IMR-90 (cell line): ENCODE data around the gene LRRC4. TPM values are rescaled to one million over a fixed set of nuclear protein-coding genes. Genes with fewer than 3 reads are reported as not detected.

ENCODE experiments used
- ATAC-seq: fragments of 200-7000 bp; cut with Tn5 transposase; 2 replicates; pipeline ENCODE4 v1.9.1; 2020; ENCODE audit warnings: low read depth, mild to moderate bottlenecking, moderate library complexity
- BruUV-seq: library from RNA; stranded (reverse); fragments of 400-500 nt; replicated peaks from 2 replicates; lab custom pipeline; 2021; lab: Mats Ljungman, UMichigan
- CTCF ChIA-PET: fragments of 300-600 bp; formaldehyde crosslinking; extraction: SDS; loops from one replicate; lab custom pipeline; 2021; ENCODE audit warnings: antibody characterized with exemption; lab: Yijun Ruan, JAX
- POLR2A ChIA-PET: fragments of 300-600 bp; sonication (Branson Sonifier 250); formaldehyde crosslinking; loops from one replicate; lab custom pipeline; 2022; ENCODE audit warnings: antibody characterized with exemption; ENCODE audit not compliant: unreplicated experiment; lab: Charles Lee
- DNase-seq: peaks from one replicate; pipeline ENCODE4 v3.0.0; 2013
- H2AFZ ChIP-seq: replicated peaks from 2 replicates; pipeline ENCODE3; 2013; ENCODE audit warnings: low read length, mild to moderate bottlenecking; ENCODE audit not compliant: poor library complexity
- H2AK5ac ChIP-seq: 2 replicates; pipeline ENCODE4 v1.6.1; 2013; ENCODE audit warnings: low read depth, low read length, inconsistent platforms
- H2AK9ac ChIP-seq: replicated peaks from 2 replicates; pipeline ENCODE3; 2013; ENCODE audit warnings: mild to moderate bottlenecking, low read depth, low read length, moderate library complexity; ENCODE audit not compliant: poor library complexity
- H2BK120ac ChIP-seq: 2 replicates; pipeline ENCODE4 v1.6.1; 2013; ENCODE audit warnings: low read depth, low read length, inconsistent platforms
- H2BK15ac ChIP-seq: 3 replicates; pipeline ENCODE4 v1.6.1; 2013; ENCODE audit warnings: low read depth, low read length, inconsistent platforms
- H2BK20ac ChIP-seq: 2 replicates; pipeline ENCODE4 v1.6.1; 2013; ENCODE audit warnings: low read depth, mild to moderate bottlenecking, inconsistent platforms, low read length, moderate library complexity
- H2BK5ac ChIP-seq: 2 replicates; pipeline ENCODE4 v1.6.1; 2013; ENCODE audit warnings: mild to moderate bottlenecking, low read depth, low read length, inconsistent platforms; ENCODE audit not compliant: poor library complexity, severe bottlenecking
- H3K14ac ChIP-seq: replicated peaks from 2 replicates; pipeline ENCODE4 v1.6.1; 2013; ENCODE audit warnings: low read depth, low read length, inconsistent platforms
- H3K18ac ChIP-seq: 2 replicates; pipeline ENCODE4 v1.6.1; 2013; ENCODE audit warnings: low read depth, low read length, control low read depth
- H3K23ac ChIP-seq: 2 replicates; pipeline ENCODE4 v1.6.1; 2013; ENCODE audit warnings: low read depth, low read length, inconsistent platforms
- H3K27ac ChIP-seq: 2 replicates; pipeline ENCODE4 v1.5.1; 2013; ENCODE audit warnings: mild to moderate bottlenecking, control low read depth, low read length; ENCODE audit not compliant: insufficient read depth
- H3K27me3 ChIP-seq: 2 replicates; pipeline ENCODE4 v1.6.1; 2013; ENCODE audit warnings: low read length; ENCODE audit not compliant: control insufficient read depth, insufficient read depth
- H3K36me3 ChIP-seq: 2 replicates; pipeline ENCODE4 v1.6.1; 2013; ENCODE audit warnings: low read length, mixed read lengths; ENCODE audit not compliant: control insufficient read depth, insufficient read depth
- H3K4ac ChIP-seq: 2 replicates; pipeline ENCODE4 v1.6.1; 2013; ENCODE audit warnings: low read depth, low read length, inconsistent platforms
- H3K4me1 ChIP-seq: 2 replicates; pipeline ENCODE4 v1.6.1; 2013; ENCODE audit warnings: low read length, mixed read lengths; ENCODE audit not compliant: control insufficient read depth, insufficient read depth
- H3K4me2 ChIP-seq: 2 replicates; pipeline ENCODE4 v1.6.1; 2013; ENCODE audit warnings: low read depth, mild to moderate bottlenecking, control low read depth, low read length, moderate library complexity
- H3K4me3 ChIP-seq: 2 replicates; pipeline ENCODE4 v1.5.1; 2013; ENCODE audit warnings: low read depth, mild to moderate bottlenecking, control low read depth, low read length, moderate library complexity; ENCODE audit not compliant: insufficient read depth
- H3K56ac ChIP-seq: 2 replicates; pipeline ENCODE4 v1.6.1; 2013; ENCODE audit warnings: low read length, inconsistent platforms; ENCODE audit not compliant: insufficient read depth; ENCODE audit errors: extremely low read depth
- H3K79me1 ChIP-seq, 2 experiments: 2 replicates each; pipeline ENCODE4 v1.6.1; 2013; ENCODE audit warnings: low read length in 2 of 2, inconsistent platforms in 1 of 2, low read depth in 1 of 2
- H3K9ac ChIP-seq: 2 replicates; pipeline ENCODE4 v1.6.1; 2013; ENCODE audit warnings: low read depth, low read length, control low read depth
- H3K9me1 ChIP-seq: 2 replicates; pipeline ENCODE4 v1.6.1; 2013; ENCODE audit warnings: low read length, inconsistent platforms; ENCODE audit not compliant: insufficient read depth
- H3K9me3 ChIP-seq: 2 replicates; pipeline ENCODE4 v1.6.1; 2013; ENCODE audit warnings: low read length; ENCODE audit not compliant: control insufficient read depth, insufficient read depth
- H4K20me1 ChIP-seq: 2 replicates; pipeline ENCODE4 v1.6.1; 2013; ENCODE audit warnings: low read length, inconsistent platforms; ENCODE audit not compliant: insufficient read depth
- H4K5ac ChIP-seq: 2 replicates; pipeline ENCODE4 v1.6.1; 2013; ENCODE audit warnings: mild to moderate bottlenecking, low read depth, low read length, control low read depth
- H4K8ac ChIP-seq, 2 experiments: 2 replicates each; pipeline ENCODE4 v1.6.1; 2013; ENCODE audit warnings: low read depth in 2 of 2, low read length in 2 of 2, control low read depth in 1 of 2, inconsistent platforms in 1 of 2
- H4K91ac ChIP-seq: 2 replicates; pipeline ENCODE4 v1.6.1; 2013; ENCODE audit warnings: low read depth, low read length, inconsistent platforms; ENCODE audit not compliant: insufficient read depth
- BHLHE40 ChIP-seq: fragments of 150-350 bp; IDR thresholded peaks from 2 replicates; pipeline ENCODE4 v1.6.1; 2016; ENCODE audit warnings: mild to moderate bottlenecking, low read depth, low read length
- CTCF ChIP-seq: conservative IDR thresholded peaks from 2 replicates; pipeline ENCODE4 v1.5.1; 2012; ENCODE audit warnings: mild to moderate bottlenecking, low read depth, low read length, improper control_type of control experiment
- RCOR1 ChIP-seq: IDR thresholded peaks from 2 replicates; pipeline ENCODE4 v1.6.1; 2012; ENCODE audit warnings: mild to moderate bottlenecking, low read length, improper control_type of control experiment; ENCODE audit not compliant: insufficient replicate concordance
- RFX5 ChIP-seq: IDR thresholded peaks from 2 replicates; pipeline ENCODE4 v1.8.0; 2012; ENCODE audit warnings: low read depth, mild to moderate bottlenecking, low read length, moderate library complexity
- USF2 ChIP-seq: fragments of 150-350 bp; IDR thresholded peaks from 2 replicates; pipeline ENCODE4 v1.6.1; 2017; ENCODE audit warnings: mild to moderate bottlenecking, antibody characterized with exemption, low read length, low read depth
- WGBS, 2 experiments: methylation state at CpG; one replicate each; pipeline versions ENCODE4 v1.1.5 to v1.1.7; 2013; ENCODE audit warnings: missing lambda C conversion rate in 2 of 2; ENCODE audit not compliant: insufficient read length in 1 of 2; ENCODE audit errors: extremely low coverage in 2 of 2; 5-methylcytosine and 5-hydroxymethylcytosine counted together
- dilution Hi-C: fragments of 300-500 bp; cut with HindIII; formaldehyde crosslinking; loops from one replicate; pipeline ENCODE4 v1.14.3; 2018; ENCODE audit warnings: low sequenced_read_pairs; ENCODE audit not compliant: unreplicated experiment
- in situ Hi-C: fragments of 300-500 bp; cut with MboI; formaldehyde crosslinking; loops from 3 replicates; pipeline ENCODE4 v1.14.3; 2019; ENCODE audit warnings: low sequenced_read_pairs, inconsistent platforms, mixed read lengths
- intact Hi-C: fragments of 100-400 bp; cut with micrococcal nuclease; formaldehyde crosslinking; loops from 2 replicates; pipeline ENCODE4 v1.10.0; 2022
- polyA plus RNA-seq, 3 experiments: library from polyadenylated mRNA; depleted of rRNA; stranded (reverse); fragments of >200 nt; gene quantifications; 2 replicates each; pipeline ENCODE4 v1.2.3, GENCODE V29; 2012; ENCODE audit warnings: low replicate concordance in 1 of 3
- total RNA-seq: library from RNA; depleted of rRNA; stranded (reverse); fragments of >200 nt; gene quantifications from 2 replicates; pipeline ENCODE4 v1.2.3, GENCODE V29; 2012

The LRRC4 gene
- total and polyA plus RNA-seq, 2 of the 4 experiments (the other 2 are of a cell fraction): 0.54 to 0.55 TPM

- Histone ChIP-seq H2BK5ac (no peak overlapping the region), H2BK20ac (no peak overlapping the region), H2BK15ac (no peak overlapping the region), H3K4me2 (no peak overlapping the region), H2AK9ac (no peak overlapping the region), H4K20me1 (peaks cover 49% of the 10 kb centered on the region), H3K23ac (no peak overlapping the region), H2AK5ac (no peak overlapping the region), H3K4me3 (no peak overlapping the region), H3K56ac (no peak overlapping the region), H3K27ac (no peak overlapping the region), H3K14ac (no peak overlapping the region), H2AFZ (no peak overlapping the region), H4K8ac (no peak overlapping the region), H3K4ac (no peak overlapping the region), H3K9me3 (no peaks in the 10 kb centered on the region), H3K9me1 (peaks cover 24% of the 10 kb centered on the region), H3K9ac (no peak overlapping the region), H4K91ac (no peak overlapping the region), H3K36me3 (peaks cover 5% of the 10 kb centered on the region), H4K5ac (no peak overlapping the region), H2BK120ac (no peak overlapping the region), H3K27me3 (no peaks in the 10 kb centered on the region), H3K79me1 (peaks cover 19 to 54% of the 10 kb centered on the region in 2 experiments), H3K4me1 (peaks cover 15% of the 10 kb centered on the region), H3K18ac (no peak overlapping the region)
- CTCF ChIA-PET: no interaction called here
- DNase-seq (no peak), ATAC-seq (no peak)
- dilution Hi-C loops (no loop called here), in situ Hi-C loops (loop anchor here (25.0 kb wide), 1 partner anchor 340 kb away; no protein-coding TSS in a partner anchor), intact Hi-C loops (no loop called here)
- BruUV-seq: no TSS peak
- WGBS, 2 experiments: 94% methylated on average over 6 of the region's 9 CpGs; no CpG with 5 or more reads in 1 of the 2 experiments
- POLR2A ChIA-PET: no interaction called here
- TF ChIP-seq USF2: no peak
- TF ChIP-seq CTCF: no peak
- TF ChIP-seq RFX5: no peak
- no peak for TF ChIP-seq RCOR1
- no peak for TF ChIP-seq BHLHE40
Measured at GRCh38 chr7:128052404-128052803, 21.2 kb upstream of the LRRC4 start.
